ENCODE measurements around the gene EPHB3. TPM values are rescaled to one million over a fixed set of nuclear protein-coding genes. Genes with fewer than 3 reads are reported as not detected.
A peak's percentile ranks its signal among the peaks of the same experiment; 100 is the strongest.

EPHB3 gene
- total RNA-seq, 1 experiment from 2014 or later = 6.0 TPM

DNA sequence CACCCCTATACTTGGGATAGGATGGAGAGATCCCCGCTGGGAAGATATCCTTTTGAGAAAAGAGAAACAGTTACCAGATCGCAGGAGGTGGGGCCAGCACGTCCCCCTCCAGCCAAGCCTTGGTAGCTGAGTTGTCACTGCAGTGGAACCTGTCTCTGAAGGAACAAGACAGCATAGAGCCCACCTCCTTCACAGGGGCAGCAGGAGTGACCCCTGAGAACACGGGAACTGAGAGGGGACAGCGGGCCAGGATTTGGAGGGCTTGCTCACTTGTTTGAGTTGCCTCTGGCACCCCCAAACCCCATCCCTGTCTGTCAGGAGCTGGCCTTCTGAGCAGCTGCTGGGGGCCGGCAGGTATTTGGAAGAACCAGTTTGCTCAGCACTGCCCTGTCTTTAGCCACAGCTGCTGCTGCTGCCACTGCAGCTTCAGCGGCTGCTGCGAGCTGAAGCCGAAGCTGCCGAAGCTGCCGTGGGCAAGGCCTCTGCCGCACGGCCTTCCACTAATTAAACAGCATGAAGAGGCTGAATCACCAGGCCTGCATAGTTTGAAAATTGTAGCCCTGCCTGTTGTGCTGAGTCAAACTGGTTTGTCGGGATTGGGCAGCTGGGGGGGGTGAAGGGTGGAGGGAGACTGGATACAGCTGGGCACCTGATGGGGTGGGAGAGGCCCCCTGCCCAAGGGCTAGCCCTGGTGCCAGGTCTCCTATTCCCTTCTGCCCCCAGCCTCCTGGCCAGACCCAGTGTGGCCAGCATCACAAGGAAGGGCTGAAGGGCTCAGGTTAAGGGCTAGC, 4.0 kb downstream of the EPHB3 start:
- no peak for TF ChIP-seq SIN3A (IDR thresholded peaks at IDR 0.05; ENCODE audit: borderline replicate concordance, insufficient read depth, low read depth, low read length)
- no peak for TF ChIP-seq POLR2AphosphoS5 (IDR thresholded peaks at IDR 0.05; ENCODE audit: low read depth, low read length)
- TF ChIP-seq CTCF (IDR thresholded peaks at IDR 0.05) = no peak
- no peak for TF ChIP-seq TCF7L2 (IDR thresholded peaks at IDR 0.05; ENCODE audit: low read depth, low read length)
- no peak for TF ChIP-seq REST (IDR thresholded peaks at IDR 0.05; ENCODE audit: insufficient read depth in 1 of 2, low read depth in 2 of 2, low read length in 1 of 2)
- ATAC-seq (peak; percentile 33), DNase-seq (ENCODE audit: low read depth, low spot score) (no peak)
- intact Hi-C loops (cut with micrococcal nuclease; ENCODE audit: unreplicated experiment) = no loop called here
- Histone ChIP-seq H3K4me3 (ENCODE audit: low read depth in 2 of 2, low read length in 2 of 2) (no peak overlapping the region), H3K4me1 (ENCODE audit: control insufficient read depth, insufficient read depth, low read length) (peaks cover 27% of the 10 kb centered on the region), H3K36me3 (ENCODE audit: control insufficient read depth, insufficient read depth, low read length) (no peaks in the 10 kb centered on the region), H3K9me3 (ENCODE audit: control insufficient read depth, insufficient read depth, low read depth, low read length) (no peaks in the 10 kb centered on the region), H3K27me3 (ENCODE audit: control insufficient read depth, insufficient read depth, low read length) (no peaks in the 10 kb centered on the region), H3K27ac (ENCODE audit: low read length) (peak overlapping the region; percentile 29; the same call in 1 of the 2 replicates)
- BruUV-seq (replicated peaks) = no TSS peak
- in situ Hi-C loops (cut with HindIII; ENCODE audit: low pct_unique_long_range_greater_than_20kb, low sequenced_read_pairs) = no loop called here
- CTCF ChIA-PET = no interaction called here
- POLR2A ChIA-PET = interaction anchor here (0.6 kb wide), 1 partner anchor 209 kb away, joined by 5 read pairs; no protein-coding TSS in a partner anchor

DNA sequence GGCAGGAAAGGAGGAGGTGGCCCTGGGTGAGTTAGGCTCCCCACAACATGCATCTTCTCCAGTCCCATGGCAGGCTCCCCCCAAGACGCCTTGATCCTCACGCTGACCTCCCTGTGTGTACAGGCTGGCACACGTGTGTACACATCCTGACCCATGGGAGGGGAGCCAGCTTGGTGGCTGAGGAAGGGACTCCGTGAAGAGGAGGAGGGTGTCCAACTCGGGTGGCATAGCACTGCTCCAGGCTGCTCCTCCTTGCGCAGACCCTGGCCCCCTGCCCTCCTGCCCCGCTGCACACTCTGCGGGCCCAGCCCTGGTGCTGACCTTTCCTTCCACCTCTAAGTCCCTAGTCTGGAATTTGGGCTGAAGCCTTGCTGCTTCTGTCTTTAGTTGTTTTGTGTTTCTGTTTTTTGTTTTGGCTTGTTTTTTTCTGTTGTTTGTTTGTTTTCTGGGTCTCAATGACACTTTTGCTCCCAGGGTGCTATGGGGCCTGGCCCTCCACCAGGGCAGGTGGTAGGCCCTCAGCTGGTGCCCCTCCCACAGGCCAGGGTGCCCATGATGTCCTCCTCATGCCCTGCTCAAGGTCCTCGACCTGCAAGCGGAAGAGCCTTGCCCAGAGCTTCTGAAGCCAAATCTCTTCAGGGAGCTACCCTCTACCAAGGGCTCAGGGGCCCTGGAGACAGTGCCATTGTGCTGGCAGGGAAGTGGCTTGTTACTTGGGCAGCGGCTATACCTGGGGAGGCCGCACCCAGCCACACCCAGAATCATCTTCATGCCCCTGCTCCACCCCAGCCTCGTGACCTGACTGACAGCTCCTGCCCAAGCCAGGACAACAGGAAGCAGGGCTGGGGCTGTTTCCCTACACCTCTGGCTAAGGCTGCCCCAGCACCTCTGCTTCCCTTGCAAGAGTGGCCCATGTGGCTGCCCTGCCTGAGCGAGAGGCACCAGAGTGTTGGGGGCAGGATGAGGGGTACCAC, 5.1 kb downstream of the EPHB3 start:
- no peaks in the 10 kb centered on the region for H3K9me3 ChIP-seq (ENCODE audit: control insufficient read depth, insufficient read depth, low read depth, low read length)
- CTCF ChIA-PET = no interaction called here
- DNase-seq (ENCODE audit: low read depth, low spot score) (no peak), ATAC-seq (no peak)
- TF ChIP-seq CTCF (IDR thresholded peaks at IDR 0.05) (no peak), REST (IDR thresholded peaks at IDR 0.05; ENCODE audit: insufficient read depth in 1 of 2, low read depth in 2 of 2, low read length in 1 of 2) (no peak), TCF7L2 (IDR thresholded peaks at IDR 0.05; ENCODE audit: low read depth, low read length) (no peak), SIN3A (IDR thresholded peaks at IDR 0.05; ENCODE audit: borderline replicate concordance, insufficient read depth, low read depth, low read length) (no peak), POLR2AphosphoS5 (IDR thresholded peaks at IDR 0.05; ENCODE audit: low read depth, low read length) (no peak)
- H3K4me1 ChIP-seq (ENCODE audit: control insufficient read depth, insufficient read depth, low read length) = peaks cover 21% of the 10 kb centered on the region
- POLR2A ChIA-PET = no interaction called here
- BruUV-seq (replicated peaks) = no TSS peak
- no peaks in the 10 kb centered on the region for H3K27me3 ChIP-seq (ENCODE audit: control insufficient read depth, insufficient read depth, low read length)
- in situ Hi-C loops (cut with HindIII; ENCODE audit: low pct_unique_long_range_greater_than_20kb, low sequenced_read_pairs) (no loop called here), intact Hi-C loops (cut with micrococcal nuclease; ENCODE audit: unreplicated experiment) (no loop called here)
- no peak overlapping the region for H3K27ac ChIP-seq (ENCODE audit: low read length)
- H3K36me3 ChIP-seq (ENCODE audit: control insufficient read depth, insufficient read depth, low read length) = no peaks in the 10 kb centered on the region
- H3K4me3 ChIP-seq (ENCODE audit: low read depth in 2 of 2, low read length in 2 of 2) = no peak overlapping the region

Data from Panc1 (cell line).